HG03442 (cell line): ENCODE data around the gene SLC27A5.
"Not testable (repeated sequence)": the region's sequence is repeated elsewhere in the genome, so short reads cannot be mapped to it uniquely, and the experiment has no call there.

Experiments
- ATAC-seq: cut with Tn5 transposase; IDR thresholded peaks from one replicate; pipeline ENCODE4 v1.9.1; 2021; ENCODE audit warnings: mild to moderate bottlenecking, moderate library complexity; ENCODE audit not compliant: unreplicated experiment

SLC27A5 gene

DNA sequence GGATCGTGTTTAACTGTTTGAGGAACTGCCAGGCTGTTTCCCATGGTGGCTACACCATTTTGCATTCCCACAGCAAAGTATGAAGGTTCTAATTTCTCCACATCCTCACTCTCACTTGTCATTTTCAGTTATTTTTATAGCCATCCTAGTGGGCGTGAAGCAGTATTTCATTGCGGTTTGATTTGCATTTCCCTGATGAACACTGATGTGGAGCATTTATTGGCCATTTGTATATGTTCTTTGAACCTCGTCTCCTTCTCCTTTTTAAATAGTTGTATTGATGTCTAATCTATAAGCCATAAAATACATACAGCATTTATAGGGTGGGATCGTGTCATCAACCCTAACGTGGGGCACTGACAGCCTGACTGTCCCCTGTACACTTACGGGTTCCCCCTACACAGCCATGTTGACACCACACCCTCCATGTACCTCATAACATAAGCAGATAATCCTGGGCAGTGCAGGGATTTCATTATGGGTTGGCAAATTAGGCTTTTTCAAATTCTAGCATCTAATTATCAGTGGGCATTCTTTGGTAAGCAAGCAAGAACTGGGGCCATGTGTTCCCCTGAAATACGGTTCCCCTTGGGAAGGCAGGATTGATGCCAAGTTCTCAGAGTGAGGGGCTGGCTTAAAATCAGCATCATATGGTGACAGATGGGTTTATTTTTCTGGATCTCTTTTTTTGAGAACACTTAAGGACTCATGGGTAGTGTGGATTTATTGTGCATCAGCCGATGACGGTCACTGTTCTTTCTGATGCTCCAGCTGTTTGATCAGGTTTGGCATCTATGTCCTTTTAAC lies 19.4 kb upstream of the SLC27A5 start:
- no peak for ATAC-seq

DNA sequence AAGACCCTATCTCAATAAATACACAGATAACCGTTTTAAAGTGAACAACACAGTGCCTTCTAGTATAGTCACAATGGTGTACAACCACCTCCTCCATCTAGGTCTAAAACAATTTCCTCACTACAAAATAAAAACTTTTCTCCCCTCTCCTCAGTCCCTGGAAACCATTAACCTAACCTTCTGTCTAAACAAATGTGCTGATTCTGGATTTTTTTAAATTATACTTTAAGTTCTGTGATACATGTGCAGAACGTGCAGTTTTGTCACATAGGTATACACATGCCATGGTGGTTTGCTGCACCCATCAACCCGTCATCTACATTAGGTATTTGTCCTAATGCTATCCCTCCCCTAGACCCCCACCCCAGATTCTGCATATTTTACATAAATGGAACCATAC lies 17.6 kb upstream of the SLC27A5 start:
- no peak for ATAC-seq

DNA sequence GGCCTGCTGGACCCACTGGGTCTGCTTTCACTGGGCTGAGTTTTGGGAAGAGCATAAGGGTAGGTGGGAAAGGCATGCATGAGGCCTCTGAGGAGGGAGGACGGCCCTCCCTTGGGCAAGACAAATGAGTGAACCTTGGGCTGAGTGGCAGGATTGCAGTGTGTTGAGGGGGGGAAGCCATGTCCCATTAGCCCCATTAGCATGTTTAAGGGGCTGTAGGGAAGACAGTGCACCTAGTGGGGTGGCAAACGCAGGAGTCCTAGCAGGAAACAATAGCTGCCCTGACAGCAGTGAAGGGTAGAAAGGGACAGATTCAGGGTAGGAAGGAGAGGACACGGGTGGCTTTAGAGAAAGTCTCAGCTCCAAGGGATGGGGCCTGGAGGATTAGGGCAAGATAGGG lies 10.9 kb upstream of the SLC27A5 start:
- no peak for ATAC-seq

DNA sequence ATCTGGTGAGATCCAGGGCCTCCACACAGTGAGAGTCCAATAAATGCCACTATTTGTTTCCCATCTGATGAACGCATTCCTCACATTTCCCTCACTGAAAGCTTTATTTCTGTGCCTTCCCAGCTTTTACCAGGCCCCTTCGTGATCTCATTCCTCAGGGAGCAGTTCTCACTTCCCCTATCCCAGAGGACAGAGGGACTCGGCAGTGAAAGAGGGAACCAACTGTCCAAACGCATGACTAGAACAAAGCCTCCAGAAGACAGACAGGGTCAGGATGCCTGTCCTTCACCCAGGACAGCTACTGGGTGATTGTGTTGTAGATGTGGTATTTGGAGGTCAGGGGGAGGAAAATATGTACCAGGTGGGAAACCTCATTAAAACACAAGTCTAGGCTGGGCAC lies 9.9 kb upstream of the SLC27A5 start:
- ATAC-seq = no peak

DNA sequence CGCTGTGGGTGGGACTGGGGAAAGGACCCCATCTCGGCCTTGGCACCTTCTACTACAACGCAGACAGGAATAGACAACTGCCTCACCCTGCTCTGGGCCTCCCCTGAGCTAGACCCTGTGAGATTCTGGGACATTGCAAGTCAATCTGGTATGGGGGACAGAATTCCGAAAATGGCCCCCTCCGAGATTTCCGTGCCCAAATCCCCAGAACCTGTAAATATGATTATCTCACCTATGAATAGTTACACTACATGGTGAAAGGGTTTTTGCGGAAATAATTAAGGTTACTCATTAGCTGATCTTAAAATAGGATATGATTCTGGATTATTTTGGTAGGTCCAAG lies 8.4 kb upstream of the SLC27A5 start:
- no peak for ATAC-seq

DNA sequence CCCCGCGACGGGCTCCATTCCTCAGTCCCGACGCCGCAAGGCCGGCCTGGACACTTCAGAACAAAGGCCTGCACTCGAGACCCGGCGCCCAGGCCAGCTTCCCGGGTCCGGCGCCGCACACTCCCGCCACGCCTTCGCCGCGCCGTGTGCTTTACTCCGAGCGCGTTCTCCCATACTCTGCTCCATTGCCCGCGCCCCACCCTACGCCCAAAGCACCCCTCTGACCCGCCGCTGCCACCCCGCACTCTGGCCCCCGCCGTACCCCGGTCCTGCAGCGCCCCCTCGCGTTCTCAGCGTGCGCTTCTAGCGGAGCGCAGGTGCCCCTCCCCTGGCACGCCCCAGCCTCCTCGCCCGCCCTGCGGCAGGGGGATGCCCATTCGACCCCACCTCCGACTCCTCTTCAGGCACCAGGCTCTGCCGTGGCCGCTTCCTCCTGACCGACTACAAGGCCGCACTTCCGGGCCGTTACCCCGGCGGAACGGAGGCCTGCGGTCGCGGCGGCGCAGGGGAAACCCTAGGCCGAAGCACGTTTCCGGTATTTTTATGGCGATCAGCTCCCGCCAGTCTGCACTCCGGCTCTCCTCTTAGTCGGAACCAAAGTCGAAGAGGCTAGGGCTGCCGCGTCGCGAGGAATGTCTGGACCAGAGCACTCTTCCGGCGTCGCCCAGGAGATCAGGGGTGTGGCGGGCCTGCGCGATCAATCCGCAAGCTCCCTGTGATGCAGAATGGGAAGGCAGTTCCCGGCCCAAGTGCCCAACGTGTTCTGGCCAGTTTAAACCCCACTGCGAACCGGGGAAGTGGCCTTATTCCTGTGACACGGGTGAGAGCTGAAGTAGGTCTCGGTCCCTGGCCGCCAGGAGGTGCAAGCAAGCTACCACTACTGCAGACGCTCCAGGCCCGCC lies 7.8 kb upstream of the SLC27A5 start, which contains the start of gene ZBTB45:
TSS of gene ZBTB45 (minus strand) at position 456 of the 902 bp plus-strand sequence. CDS start 2,137 bp downstream, outside the sequence.
- peak; percentile 76 for ATAC-seq

DNA sequence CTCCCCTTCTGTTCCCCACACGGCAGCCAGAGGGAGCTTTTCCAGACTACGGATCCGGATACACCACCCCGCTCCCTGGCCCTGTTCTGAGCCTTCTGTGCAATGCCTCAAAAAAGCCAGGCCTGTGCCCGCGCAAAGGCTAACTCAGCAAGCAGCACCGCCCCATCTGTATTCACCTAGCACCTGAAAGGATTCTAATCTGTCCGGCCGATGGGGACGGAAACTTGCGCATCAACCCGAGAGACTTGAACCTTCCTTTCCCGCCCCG lies 7.2 kb upstream of the SLC27A5 start:
- peak; percentile 2 for ATAC-seq

DNA sequence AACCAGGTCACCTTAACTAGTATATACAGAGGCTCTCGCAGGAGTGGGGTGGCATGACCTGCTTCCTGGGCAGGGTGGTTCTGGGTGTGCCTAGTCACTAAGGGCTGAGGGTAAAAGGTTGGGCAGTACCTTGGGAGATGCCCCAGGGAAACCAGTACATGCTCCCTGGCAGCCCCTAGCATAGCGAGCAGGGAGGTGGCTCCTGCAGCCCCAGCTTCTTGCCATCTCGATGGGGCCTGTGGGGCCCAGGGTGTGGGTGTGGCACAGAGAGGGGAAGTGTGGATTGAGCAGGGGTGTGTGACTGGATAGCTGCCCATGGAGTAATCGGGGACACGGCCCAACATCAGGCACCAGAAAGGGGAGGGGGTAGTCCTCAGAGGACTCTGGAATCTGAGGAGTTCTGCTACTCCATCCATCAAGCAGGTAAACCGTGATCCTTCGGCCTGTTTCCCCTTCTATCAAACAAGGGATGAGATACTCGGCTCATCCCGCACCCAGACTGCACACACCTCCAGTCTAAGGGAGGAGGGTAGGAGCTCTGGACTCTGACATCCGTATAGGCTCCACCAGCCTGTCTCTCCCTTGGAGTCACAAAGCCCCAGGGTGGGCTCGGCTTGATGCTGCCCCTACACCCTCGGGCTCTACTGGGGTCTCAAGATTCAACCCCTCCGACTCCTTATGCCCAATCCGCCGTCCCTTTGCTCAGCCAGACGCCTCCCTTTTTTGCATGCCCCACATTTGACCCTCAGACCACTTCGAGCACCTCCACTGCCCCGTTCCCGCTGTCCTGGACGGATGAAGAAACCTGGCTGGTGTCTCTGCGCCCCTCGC lies 6.7 kb upstream of the SLC27A5 start:
- no peak for ATAC-seq

DNA sequence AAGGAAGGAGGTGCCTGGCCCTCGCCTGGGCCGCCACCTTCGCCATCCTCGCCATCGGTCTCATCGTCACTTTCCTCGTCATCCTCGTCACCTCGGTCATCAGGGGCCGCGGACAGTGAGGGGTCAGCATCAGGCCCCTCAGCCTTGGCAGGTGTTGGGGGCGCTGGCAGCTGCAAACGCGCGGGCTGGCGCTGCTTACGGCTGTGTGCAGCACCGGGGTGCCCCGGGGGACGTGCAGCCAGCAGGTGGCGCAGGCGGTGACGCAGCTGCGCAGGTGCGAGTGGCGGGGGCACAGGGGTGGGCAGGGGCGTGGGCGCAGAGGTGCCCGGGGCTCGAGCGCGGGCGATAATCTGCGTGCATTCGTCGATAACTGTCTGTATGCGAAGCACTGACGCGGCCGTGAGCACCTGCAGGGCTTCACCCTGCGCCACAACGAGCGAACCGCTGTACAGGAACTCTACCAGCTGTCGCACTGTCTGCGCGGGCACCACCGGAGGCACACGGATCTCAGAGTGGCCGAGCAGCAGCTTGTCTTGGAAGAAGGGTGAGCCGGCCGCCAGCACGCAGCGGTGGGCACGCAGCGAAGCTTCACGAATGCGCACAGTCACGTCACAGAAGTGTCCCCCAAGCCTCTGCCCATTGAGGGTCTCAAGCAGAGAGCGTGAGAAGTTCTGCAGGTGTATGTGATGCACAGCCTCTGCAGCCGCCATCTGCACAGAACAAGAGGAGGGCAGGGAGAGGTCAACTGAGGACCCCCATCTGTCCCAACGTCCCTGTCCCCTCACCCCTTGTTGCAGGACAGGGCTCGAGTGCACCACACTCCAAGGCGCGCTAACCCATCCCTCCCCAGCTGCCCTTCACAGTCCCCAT lies 5.4 kb upstream of the SLC27A5 start:
- no peak for ATAC-seq

DNA sequence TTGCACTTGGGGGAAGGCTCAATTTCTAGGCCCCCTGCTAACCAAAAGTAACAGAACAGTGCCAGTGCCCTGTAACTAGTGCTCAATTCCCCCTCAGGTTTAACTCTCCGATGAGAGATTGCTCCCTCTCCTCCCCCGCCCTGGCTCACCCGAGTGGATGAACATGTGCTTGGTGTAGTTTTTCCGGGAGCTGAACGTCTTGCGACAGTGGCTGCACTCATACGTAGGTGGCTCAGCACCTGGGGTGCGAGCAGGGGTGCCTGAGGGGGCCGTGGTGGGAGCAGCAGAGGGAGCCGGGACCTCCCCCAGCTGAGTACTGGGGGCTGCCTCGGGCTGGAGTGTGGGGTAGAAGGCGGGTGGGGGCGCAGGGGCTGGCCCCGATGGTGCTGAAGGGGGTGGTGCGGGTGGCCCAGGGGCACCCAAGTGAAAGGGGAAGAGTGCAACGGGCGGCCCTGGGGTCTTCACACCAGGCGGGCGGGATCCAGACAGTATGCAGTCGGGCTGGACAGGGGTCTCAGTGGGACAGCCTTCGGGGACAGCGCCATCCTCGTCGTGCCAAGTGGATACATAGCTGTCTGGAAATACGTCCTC lies 4.5 kb upstream of the SLC27A5 start:
- ATAC-seq = no peak

DNA sequence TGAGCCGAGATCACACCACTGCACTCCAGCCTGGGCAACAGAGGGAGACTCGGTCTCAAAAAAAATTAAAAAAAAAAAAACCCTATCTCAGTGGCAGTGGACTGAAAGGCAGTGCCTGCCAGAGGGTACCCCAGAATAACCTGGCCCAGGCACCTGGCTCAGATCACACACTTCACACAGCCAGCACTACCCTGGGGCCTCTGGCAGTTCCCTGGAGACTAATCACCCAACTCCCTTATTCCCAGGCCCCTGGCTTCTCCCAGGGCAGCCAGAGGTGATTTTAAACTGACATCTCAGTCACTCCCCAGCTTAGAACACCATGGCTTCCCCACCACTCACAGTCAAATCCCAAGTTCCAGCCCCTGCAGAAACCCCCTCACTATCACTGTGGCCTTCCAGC lies 3.5 kb upstream of the SLC27A5 start:
- ATAC-seq = no peak

DNA sequence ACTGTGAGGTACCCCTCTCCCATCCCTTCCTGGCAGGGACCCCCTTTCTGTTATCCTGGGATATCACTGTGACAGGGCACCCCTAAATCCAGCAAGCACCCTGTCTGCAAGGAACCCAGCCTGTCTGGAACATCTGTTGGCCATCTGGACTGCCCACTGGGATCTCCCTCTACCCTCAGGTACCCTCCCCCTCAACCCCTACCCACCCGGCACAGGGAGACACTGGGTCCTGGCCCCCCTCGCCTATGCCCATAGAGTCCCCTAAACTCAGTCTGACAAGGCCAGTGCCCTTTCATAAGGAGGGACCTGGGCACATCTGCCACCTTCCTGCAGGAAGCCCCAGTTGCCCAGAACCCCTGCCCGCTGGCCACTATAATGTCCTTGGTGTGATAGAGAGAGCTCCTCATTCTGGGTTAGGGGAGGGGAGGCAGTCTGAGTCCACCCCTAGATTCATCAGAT lies 2.8 kb upstream of the SLC27A5 start:
- no peak for ATAC-seq

DNA sequence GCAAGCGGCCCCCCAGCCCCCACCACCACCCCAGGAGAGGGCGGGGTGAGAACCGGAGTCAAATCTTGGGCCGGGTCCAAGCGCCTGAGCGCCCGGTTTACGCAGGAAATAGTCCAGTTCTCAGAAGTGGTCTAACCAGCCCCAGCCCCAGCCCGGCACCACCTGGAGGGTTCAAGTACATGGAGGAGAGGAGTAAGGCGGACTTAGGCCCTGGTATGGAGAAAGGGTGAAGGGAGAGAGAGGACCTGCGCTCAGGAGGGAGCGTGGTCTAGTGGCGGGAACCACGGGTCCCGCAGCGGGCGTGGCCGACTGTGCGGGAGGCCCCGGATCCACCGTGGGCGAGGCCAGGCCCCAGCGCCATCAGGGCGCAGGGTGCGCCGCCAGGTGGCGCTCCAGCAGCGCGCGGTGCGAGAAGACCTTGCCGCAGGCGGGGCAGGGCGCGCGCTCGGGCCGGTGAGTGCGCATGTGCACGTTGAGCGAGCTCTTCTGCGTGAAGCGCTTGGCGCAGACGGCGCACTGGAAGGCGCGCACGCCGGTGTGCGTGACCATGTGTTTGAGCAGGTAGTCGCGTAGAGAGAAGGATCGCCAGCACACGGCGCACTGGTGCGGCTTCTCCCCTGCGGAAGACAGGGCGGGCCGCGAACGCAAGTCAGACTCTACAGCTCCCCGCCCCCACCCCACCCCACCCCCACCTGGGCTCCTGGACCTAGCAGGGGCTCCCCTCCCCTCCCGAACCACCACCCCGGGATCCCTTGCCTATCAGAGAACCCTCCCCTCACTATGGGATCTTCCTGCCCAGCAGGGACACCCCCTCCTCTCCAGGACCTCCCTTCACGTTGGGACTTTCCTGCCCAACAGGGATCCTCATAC lies 2.1 kb upstream of the SLC27A5 start:
- ATAC-seq = peak; percentile 66

DNA sequence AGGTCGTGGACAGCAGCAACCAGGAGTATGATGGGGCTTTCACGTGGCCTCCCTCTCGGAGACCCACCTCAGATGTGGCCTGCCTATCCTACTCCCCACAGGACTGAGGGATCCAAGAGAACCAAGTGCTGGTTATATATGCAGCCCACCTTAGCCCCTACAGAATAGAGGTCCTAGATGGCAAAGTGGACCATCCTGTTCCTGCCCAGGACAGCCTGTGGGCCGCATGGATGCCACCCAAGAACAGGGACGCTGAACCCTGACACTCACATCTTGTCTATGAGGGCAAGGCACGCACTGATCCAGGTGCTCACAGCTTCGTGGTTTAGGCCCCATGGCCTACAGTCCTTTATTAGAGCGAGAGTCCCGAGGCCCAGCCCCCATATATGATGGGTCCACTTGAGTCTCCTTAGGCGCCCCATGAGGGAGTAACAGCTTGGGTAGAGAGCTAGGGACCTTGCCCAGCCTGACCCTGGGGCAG lies 1.5 kb upstream of the SLC27A5 start:
- no peak for ATAC-seq

DNA sequence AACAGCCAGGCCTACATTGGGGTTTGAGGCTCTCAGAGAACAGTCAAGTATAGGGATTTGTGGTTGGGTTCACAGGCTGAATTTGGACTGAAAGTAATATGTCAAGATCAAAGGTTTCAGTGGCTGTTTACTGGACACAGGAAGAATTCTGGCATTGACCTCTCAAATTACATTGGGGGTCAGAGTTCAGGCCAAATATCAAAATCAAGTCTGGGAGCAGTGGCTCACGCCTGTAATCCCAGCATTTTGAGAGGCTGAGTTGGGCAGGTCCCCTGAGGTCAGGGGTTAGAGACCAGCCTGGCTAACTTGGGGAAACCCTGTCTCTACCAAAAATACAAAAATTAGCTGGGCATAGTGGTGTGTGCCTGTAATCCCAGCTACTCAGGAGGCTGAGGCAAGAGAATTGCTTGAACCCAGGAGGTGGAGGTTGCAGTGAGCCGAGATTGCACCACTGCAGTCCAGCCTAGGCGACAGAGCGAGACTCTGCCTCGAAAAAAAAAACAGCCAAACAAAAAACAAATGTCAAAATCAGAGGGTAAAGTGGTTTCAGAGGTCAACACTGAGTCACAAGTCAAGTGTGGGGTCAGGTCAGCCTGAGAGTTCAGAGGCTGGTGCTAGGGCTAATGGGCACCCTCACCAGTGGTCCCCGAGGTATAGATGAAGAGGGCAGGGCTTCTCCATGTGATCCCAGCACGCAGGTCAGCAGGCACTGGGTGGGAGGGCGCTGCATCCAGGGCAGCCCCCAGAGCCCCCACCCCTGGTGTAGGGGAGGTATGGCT lies 1.5 kb downstream of the SLC27A5 start:
- ATAC-seq = no peak

DNA sequence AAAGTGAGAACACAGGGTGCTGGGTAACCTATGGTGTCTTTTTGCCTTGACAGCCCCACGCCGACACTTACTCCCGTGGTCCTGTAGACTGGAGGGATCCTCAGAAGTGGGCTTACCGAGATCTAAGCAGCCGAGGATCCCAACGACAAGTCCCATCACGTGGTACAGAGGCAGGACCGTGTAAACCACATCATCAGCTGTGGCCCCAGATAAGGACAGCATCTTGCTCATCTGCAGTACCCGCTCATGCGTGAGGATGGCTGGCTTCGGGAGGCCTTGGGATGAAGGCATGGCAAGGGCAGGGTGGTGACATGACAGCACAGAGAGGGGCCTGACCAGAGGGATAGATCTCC lies 2.1 kb downstream of the SLC27A5 start:
- ATAC-seq = no peak

DNA sequence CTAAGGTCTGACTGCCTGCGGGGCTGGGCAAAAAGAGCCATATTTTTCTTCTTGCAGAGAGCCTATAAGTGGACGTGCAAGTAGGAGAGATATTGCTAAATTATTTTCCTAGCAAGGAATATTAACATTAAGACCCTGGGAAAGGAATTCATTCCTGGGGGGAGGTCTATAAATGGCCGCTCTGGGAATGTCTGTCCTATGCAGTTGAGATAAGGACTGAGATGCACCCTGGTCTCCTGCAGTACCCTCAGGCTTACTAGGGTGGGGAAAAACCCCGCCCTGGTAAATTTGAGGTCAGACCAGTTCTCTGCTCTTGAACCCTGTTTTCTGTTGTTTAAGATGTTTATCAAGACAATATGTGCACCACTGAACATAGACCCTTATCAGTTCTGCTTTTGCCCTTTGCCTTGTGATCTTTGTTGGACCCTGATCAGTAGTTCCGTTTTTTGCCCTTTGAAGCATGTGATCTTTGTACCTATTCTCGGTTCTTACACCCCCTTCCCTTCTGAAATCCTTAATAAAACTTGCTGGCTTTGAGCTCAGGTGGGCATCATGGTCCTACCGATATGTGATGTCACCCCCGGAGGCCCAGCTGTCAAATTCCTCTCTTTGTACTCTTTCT lies 4.1 kb downstream of the SLC27A5 start:
- not testable (repeated sequence) for ATAC-seq

DNA sequence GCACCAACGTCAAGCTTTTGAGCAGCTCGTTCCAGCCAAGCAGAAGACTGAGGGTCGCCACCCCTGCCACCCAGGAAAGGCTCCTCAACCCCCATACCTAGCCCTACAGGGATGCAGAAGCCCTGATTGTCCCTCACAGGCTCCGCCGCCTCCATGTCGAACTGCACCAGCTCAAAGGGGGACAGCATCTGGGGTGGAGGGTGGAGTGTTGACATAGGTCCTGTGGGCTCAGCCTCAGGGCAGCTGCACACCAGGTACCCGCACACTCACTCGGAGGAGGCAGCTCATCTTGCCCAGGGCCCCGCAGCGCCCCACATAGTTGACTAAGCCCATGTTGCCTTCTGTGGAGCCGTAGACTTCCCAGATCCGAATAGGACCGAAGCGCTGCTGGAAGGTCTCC lies 11.6 kb downstream of the SLC27A5 start:
- no peak for ATAC-seq
